Activated B cell treated with CpG ODN at 0.5 μM for 24 hours (primary cell): ENCODE results near the gene ZHX3. TPM values are rescaled to one million over a fixed set of nuclear protein-coding genes. Genes with fewer than 3 reads are reported as not detected.
A peak's percentile ranks its signal among the peaks of the same experiment; 100 is the strongest.
"Not testable (repeated sequence)": the region's sequence is repeated elsewhere in the genome, so short reads cannot be mapped to it uniquely, and the experiment has no call there.

ENCODE experiments used
- ATAC-seq: fragments of 200-7000 bp; cut with Tn5 transposase; one replicate; pipeline ENCODE4 v1.10.0; 2021; ENCODE audit warnings: low read depth, mild to moderate bottlenecking, moderate library complexity
- CTCF ChIA-PET: fragments of 350-600 bp; sonication (Branson Sonifier 250); formaldehyde crosslinking; loops from one replicate; lab custom pipeline; 2021; ENCODE audit warnings: antibody characterized with exemption; lab: Charles Lee
- POLR2A ChIA-PET: fragments of 350-600 bp; sonication (Branson Sonifier 250); formaldehyde crosslinking; loops from one replicate; lab custom pipeline; 2021; ENCODE audit warnings: antibody characterized with exemption; lab: Charles Lee
- DNase-seq: peaks from one replicate; pipeline ENCODE4 v3.0.0; 2022
- H3K27ac Mint-ChIP-seq: one replicate; pipeline ENCODE4 v1.8.0; 2020; ENCODE audit warnings: mixed read lengths
- H3K27me3 Mint-ChIP-seq: one replicate; pipeline ENCODE4 v1.8.0; 2021; ENCODE audit warnings: mixed read lengths
- H3K36me3 Mint-ChIP-seq: one replicate; pipeline ENCODE4 v1.8.0; 2021; ENCODE audit warnings: low read depth, mixed read lengths
- H3K4me1 Mint-ChIP-seq: one replicate; pipeline ENCODE4 v1.8.0; 2021; ENCODE audit warnings: mixed read lengths
- H3K4me3 Mint-ChIP-seq: one replicate; pipeline ENCODE4 v1.8.0; 2020; ENCODE audit warnings: mild to moderate bottlenecking, mixed read lengths
- H3K9me3 Mint-ChIP-seq: one replicate; pipeline ENCODE4 v1.8.0; 2020; ENCODE audit warnings: mixed read lengths
- CTCF ChIP-seq: fragments of 200-600 bp; IDR thresholded peaks from one replicate; pipeline ENCODE4 v1.8.0; 2022; ENCODE audit warnings: antibody characterized with exemption, mild to moderate bottlenecking
- intact Hi-C: fragments of 100-400 bp; cut with micrococcal nuclease; formaldehyde crosslinking; loops from one replicate; pipeline ENCODE4 v1.15.1; 2024
- total RNA-seq: library from RNA; stranded (reverse); gene quantifications from 2 replicates; pipeline ENCODE4 v1.2.3, GENCODE V29; 2022

ZHX3 gene
- total RNA-seq, 1 donor from 2014 or later: 21.2 TPM

GRCh38 chr20:41247523-41248367 is 69.8 kb downstream of the ZHX3 start:
- ATAC-seq (no peak), DNase-seq (no peak)
- no peak for TF ChIP-seq CTCF
- Mint-ChIP-seq H3K4me1 (peaks cover 79% of the 10 kb centered on the region), H3K36me3 (no peaks in the 10 kb centered on the region), H3K27ac (peak overlapping the region; percentile 84), H3K9me3 (no peaks in the 10 kb centered on the region), H3K27me3 (no peaks in the 10 kb centered on the region), H3K4me3 (peak overlapping the region; percentile 44)
- intact Hi-C loops: loop anchor here (2.0 to 5.0 kb wide), 2 partner anchors 15 to 75 kb away; no protein-coding TSS in a partner anchor
- POLR2A ChIA-PET: interaction anchor here (1.4 kb wide), 1 partner anchor 59 kb away, joined by 6 read pairs; no protein-coding TSS in a partner anchor
- CTCF ChIA-PET: interaction anchor here (1.0 to 1.1 kb wide), 2 partner anchors 16 to 92 kb away, joined by 3 read pairs; no protein-coding TSS in a partner anchor

- Mint-ChIP-seq H3K27me3 (no peaks in the 10 kb centered on the region), H3K4me3 (peak overlapping the region; percentile 15), H3K4me1 (peaks cover 78% of the 10 kb centered on the region), H3K36me3 (no peaks in the 10 kb centered on the region), H3K9me3 (no peaks in the 10 kb centered on the region), H3K27ac (peak overlapping the region; percentile 61)
- no peak for TF ChIP-seq CTCF
- no peak for DNase-seq
- ATAC-seq: no peak
- CTCF ChIA-PET: interaction anchor here (0.8 to 2.1 kb wide), 3 partner anchors 72 to 96 kb away, joined by 3 to 6 read pairs (median 6); no protein-coding TSS in a partner anchor
- intact Hi-C loops: loop anchor here (5.0 kb wide), 1 partner anchor 73 kb away; no protein-coding TSS in a partner anchor
- POLR2A ChIA-PET: interaction anchor here (1.7 kb wide), 1 partner anchor 72 kb away, joined by 5 read pairs; the partner anchor contains the start of gene ZHX3
Measured at GRCh38 chr20:41245086-41245707, 72.3 kb downstream of the ZHX3 start.

- intact Hi-C loops: no loop called here
- no peak overlapping the region for H3K4me3 Mint-ChIP-seq
Measured at GRCh38 chr20:41242807-41243206, 74.7 kb downstream of the ZHX3 start.

GRCh38 chr20:41242352-41242751 is 75.2 kb downstream of the ZHX3 start:
- Mint-ChIP-seq H3K27me3 (no peaks in the 10 kb centered on the region), H3K27ac (no peak overlapping the region), H3K9me3 (no peaks in the 10 kb centered on the region), H3K4me3 (no peak overlapping the region), H3K4me1 (peaks cover 50% of the 10 kb centered on the region), H3K36me3 (peaks cover 5% of the 10 kb centered on the region)
- intact Hi-C loops: no loop called here
- CTCF ChIA-PET: interaction anchor here (1.1 to 1.6 kb wide), 4 partner anchors 27 to 107 kb away, joined by 3 to 6 read pairs (median 4); no protein-coding TSS in a partner anchor
- TF ChIP-seq CTCF: no peak
- POLR2A ChIA-PET: interaction anchor here (0.9 to 1.7 kb wide), 2 partner anchors 87 to 260 kb away, joined by 3 to 6 read pairs; no protein-coding TSS in a partner anchor
- no peak for ATAC-seq
- DNase-seq: no peak

More at GRCh38 chr20:41242807-41243206, 74.7 kb downstream of the ZHX3 start:
- H3K27me3 Mint-ChIP-seq: no peaks in the 10 kb centered on the region
- no peak for ATAC-seq
- no peak overlapping the region for H3K27ac Mint-ChIP-seq
- peaks cover 3% of the 10 kb centered on the region for H3K36me3 Mint-ChIP-seq
- POLR2A ChIA-PET: interaction anchor here (0.9 to 1.7 kb wide), 2 partner anchors 87 to 260 kb away, joined by 3 to 6 read pairs; no protein-coding TSS in a partner anchor
- CTCF ChIA-PET: interaction anchor here (1.1 to 1.5 kb wide), 4 partner anchors 27 to 108 kb away, joined by 3 to 6 read pairs (median 3); no protein-coding TSS in a partner anchor
- DNase-seq: no peak
- TF ChIP-seq CTCF: no peak
- no peaks in the 10 kb centered on the region for H3K9me3 Mint-ChIP-seq
- peaks cover 55% of the 10 kb centered on the region for H3K4me1 Mint-ChIP-seq

- H3K27ac Mint-ChIP-seq, CTCF ChIA-PET, H3K4me3 Mint-ChIP-seq, H3K27me3 Mint-ChIP-seq, DNase-seq, H3K36me3 Mint-ChIP-seq, intact Hi-C loops, ATAC-seq, H3K9me3 Mint-ChIP-seq: not testable (repeated sequence)
- peaks cover 26% of the 10 kb centered on the region for H3K4me1 Mint-ChIP-seq
- POLR2A ChIA-PET: interaction anchor here (1.2 kb wide), 1 partner anchor 81 kb away, joined by 3 read pairs; the partner anchor contains the start of gene ZHX3
Measured at GRCh38 chr20:41237233-41237632, 80.3 kb downstream of the ZHX3 start.

GRCh38 chr20:41236818-41237217 is 80.7 kb downstream of the ZHX3 start:
- H3K27ac Mint-ChIP-seq, DNase-seq, H3K4me3 Mint-ChIP-seq, H3K36me3 Mint-ChIP-seq, POLR2A ChIA-PET, H3K27me3 Mint-ChIP-seq, H3K9me3 Mint-ChIP-seq, CTCF ChIA-PET, intact Hi-C loops, ATAC-seq: not testable (repeated sequence)
- peaks cover 26% of the 10 kb centered on the region for H3K4me1 Mint-ChIP-seq
